ENCODE data around the gene CFAP45.
A peak's percentile ranks its signal among the peaks of the same experiment; 100 is the strongest.

CFAP45 gene

DNA sequence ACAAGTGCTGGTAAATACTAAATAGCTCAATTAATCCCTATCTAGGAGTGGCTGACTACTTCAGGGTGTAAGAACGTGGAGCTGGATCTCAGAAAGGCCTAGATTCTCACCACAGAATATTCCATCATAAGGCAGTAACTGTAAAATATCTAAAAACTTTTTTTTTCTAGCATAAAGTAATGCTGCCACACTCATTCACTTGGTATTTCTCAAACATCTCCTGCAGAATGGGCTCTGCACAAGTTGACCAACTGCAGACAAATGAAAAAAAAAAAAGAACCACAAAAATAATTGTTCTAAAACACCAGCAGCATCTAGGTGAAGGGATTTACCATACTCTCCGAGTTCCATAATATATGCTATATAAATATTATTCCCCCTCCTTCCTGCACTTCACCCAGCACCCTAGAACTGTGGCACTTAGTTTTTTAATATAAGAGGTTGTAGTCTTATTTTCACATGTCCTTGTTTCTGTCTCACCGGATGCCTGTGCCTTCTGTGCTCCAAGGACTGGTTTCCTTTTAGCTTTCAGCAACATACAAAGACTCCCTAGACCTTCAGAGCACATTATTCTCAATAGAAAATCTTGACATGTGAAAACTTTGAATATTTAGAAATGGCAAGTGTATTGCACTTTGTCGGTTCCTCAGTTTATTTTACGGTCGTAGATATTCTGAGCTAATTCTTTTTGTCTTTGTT lies 46.4 kb downstream of the CFAP45 start:
- no peak for DNase-seq (ENCODE audit: insufficient read length)
- TF ChIP-seq POLR2A (IDR thresholded peaks at IDR 0.05; ENCODE audit: low read depth, low read length), result no peak
- TF ChIP-seq POLR2AphosphoS5 (IDR thresholded peaks at IDR 0.05; ENCODE audit: low read depth, low read length), result no peak
- TF ChIP-seq TAF1 (IDR thresholded peaks at IDR 0.05; ENCODE audit: borderline replicate concordance, low read depth, low read length), result no peak
- FAIRE-seq, result no peak

DNA sequence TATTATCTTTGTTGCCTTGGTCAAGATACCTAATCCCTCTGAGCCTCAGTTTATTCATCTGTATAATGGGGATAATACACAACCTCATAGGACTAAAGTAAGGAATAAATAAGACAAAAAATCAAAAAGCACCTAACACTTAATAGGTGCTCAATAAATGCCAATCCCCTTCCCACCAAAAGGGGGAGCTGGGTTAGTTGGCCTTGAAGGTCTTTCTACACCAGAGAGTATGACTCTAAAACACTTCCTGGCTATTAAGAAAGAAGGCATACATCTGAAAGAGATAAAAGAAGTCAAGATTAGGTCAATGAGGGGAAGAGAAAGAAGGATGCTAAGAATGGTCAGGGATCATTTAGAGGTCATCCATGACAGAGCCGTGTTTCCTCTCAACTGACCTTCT lies 48.6 kb downstream of the CFAP45 start:
- no peak for TF ChIP-seq TAF1 (IDR thresholded peaks at IDR 0.05; ENCODE audit: borderline replicate concordance, low read depth, low read length)
- TF ChIP-seq POLR2AphosphoS5 (IDR thresholded peaks at IDR 0.05; ENCODE audit: low read depth, low read length), result no peak
- no peak for TF ChIP-seq POLR2A (IDR thresholded peaks at IDR 0.05; ENCODE audit: low read depth, low read length)
- FAIRE-seq, result no peak
- no peak for DNase-seq (ENCODE audit: insufficient read length)

DNA sequence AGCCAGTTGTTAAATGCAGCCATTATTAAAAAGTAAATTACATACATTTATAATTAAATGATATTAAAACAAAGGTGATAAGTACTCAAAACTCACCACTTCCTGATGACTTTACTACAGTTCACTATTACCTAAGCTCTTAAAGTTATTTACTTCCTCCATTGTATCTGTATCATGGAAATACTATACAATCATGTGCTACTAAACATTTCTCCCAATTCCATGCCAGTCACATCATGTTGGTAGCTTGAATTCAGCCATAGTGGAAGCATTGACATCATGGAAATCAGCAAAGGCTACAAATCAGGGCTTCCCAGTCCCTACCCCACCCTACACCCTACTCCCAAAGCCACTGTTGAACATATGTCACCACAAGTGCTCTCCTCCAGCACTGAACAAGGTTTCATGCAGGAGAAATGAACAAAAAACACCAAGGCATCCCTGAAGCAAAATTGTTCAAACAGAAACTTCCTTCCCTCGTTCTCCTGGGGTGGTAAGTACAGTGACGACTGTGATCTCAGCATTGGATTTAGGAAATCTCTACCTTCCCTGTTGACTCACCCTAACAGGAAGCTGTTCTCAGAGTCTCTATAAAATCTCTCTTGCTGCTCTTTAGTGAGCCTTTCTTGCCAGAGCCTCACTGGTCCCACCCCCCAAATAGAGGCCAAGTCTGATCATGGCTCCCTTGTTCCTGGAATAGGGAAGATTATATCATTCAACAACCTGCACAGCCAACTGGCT lies 50.2 kb downstream of the CFAP45 start:
- DNase-seq (ENCODE audit: insufficient read length), result no peak
- no peak for FAIRE-seq
- TF ChIP-seq POLR2AphosphoS5 (IDR thresholded peaks at IDR 0.05; ENCODE audit: low read depth, low read length) (no peak), POLR2A (IDR thresholded peaks at IDR 0.05; ENCODE audit: low read depth, low read length) (no peak), TAF1 (IDR thresholded peaks at IDR 0.05; ENCODE audit: borderline replicate concordance, low read depth, low read length) (no peak)

DNA sequence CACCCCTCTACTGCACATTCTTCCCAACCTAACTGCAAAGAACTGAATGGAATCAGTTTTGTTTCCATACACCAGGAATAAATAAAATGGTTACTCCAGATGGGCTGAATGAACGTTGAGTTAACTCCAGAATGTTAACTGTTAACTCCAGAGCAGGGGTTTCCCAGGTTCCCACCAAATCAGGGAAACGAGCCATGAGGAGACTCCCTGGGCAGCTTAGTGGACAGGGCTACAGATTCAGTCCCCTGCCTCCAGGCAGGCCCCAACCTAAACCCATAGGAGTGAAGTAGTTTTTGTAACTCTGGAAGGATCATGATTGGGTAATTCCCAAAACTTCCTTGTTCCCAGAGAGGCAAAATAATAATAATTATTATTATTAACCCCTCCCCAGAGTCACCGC lies 51.6 kb downstream of the CFAP45 start:
- no peak for TF ChIP-seq POLR2AphosphoS5 (IDR thresholded peaks at IDR 0.05; ENCODE audit: low read depth, low read length)
- TF ChIP-seq TAF1 (IDR thresholded peaks at IDR 0.05; ENCODE audit: borderline replicate concordance, low read depth, low read length), result no peak
- TF ChIP-seq POLR2A (IDR thresholded peaks at IDR 0.05; ENCODE audit: low read depth, low read length), result no peak
- FAIRE-seq (no peak), DNase-seq (ENCODE audit: insufficient read length) (no peak)

DNA sequence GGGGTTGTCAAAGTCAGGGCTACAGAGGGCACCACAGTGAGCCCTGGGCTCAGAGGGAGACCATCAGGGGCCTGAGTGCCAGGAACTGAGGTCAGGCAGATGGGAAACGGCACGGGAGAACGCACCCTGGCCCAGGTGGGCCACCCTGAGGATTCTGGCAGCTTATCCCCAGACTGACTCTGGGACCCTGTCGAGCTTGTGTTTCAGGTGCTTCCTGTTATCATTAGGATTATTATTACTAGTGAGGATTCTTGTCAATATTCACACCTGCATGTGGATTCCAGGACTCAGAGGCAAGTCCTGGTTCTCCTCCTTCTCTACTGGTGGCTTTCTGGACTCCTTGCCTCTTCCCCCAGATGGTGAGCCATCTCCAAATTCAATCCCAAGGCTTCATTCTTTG lies 52.7 kb downstream of the CFAP45 start:
- no peak for FAIRE-seq
- no peak for TF ChIP-seq POLR2A (IDR thresholded peaks at IDR 0.05; ENCODE audit: low read depth, low read length)
- no peak for TF ChIP-seq POLR2AphosphoS5 (IDR thresholded peaks at IDR 0.05; ENCODE audit: low read depth, low read length)
- no peak for TF ChIP-seq TAF1 (IDR thresholded peaks at IDR 0.05; ENCODE audit: borderline replicate concordance, low read depth, low read length)
- no peak for DNase-seq (ENCODE audit: insufficient read length)

DNA sequence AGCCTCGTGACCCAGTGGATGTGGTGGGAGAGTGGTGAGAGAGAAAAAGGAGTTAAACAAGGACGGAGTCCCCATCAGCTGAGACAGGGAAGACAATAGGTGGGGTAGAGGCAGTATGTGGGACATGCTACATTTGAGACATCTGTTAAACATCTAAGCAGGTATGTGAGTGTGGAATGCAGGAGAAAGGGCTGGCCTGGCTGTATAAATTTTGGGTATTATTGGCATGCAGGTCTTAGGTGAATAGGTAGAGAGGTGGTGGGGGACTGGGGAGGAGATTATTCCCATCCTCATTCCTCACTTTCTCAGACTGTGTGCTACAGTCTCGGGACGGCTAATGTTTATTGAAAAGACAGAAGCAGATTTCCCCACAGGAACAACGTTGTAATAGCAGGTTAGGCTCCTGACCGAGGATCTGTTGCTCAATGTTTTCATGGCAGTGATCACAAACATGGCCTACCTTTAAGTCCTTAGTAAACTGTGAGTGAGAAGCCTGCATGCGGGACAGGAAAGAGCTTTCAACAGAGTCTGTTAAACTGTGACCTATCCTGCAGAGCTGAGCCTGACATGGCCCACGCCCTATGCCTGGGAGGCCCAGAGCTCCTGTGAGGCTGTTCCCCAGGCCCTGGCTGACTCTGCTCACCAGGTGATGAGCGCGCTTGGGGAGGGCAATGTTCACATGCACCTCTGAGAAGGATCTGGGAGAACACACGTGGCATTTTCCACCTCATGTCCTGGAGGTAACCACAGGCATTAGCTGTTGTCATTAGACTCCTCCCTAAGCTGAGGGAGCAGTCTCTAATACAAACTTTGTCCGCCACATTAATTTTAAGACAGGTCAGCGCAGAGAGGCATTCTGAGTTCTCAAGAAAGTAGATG lies 54.0 kb downstream of the CFAP45 start:
- TF ChIP-seq POLR2A (IDR thresholded peaks at IDR 0.05; ENCODE audit: low read depth, low read length), result no peak
- TF ChIP-seq TAF1 (IDR thresholded peaks at IDR 0.05; ENCODE audit: borderline replicate concordance, low read depth, low read length), result no peak
- no peak for TF ChIP-seq POLR2AphosphoS5 (IDR thresholded peaks at IDR 0.05; ENCODE audit: low read depth, low read length)
- DNase-seq (ENCODE audit: insufficient read length) (no peak), FAIRE-seq (no peak)

DNA sequence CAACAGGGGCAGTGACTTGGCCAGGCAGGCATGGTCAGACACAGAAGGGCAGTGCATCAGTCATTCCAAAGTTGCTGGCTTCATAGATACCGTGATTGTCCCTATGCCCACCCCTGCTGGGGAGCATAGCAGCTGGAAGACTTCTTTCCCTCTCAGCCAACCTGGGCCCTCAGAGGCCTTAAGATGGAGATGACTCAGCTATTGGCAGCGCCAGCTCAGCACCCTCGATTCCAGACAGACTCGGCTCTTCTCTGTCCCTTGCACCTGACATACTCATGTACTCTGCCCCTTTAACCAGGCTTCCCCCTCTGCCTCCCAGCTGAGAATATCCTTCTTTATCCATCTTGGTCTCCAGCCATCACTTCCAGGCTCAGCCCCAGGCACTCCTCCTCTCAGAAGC lies 56.5 kb downstream of the CFAP45 start:
- no peak for FAIRE-seq
- DNase-seq (ENCODE audit: insufficient read length), result no peak

DNA sequence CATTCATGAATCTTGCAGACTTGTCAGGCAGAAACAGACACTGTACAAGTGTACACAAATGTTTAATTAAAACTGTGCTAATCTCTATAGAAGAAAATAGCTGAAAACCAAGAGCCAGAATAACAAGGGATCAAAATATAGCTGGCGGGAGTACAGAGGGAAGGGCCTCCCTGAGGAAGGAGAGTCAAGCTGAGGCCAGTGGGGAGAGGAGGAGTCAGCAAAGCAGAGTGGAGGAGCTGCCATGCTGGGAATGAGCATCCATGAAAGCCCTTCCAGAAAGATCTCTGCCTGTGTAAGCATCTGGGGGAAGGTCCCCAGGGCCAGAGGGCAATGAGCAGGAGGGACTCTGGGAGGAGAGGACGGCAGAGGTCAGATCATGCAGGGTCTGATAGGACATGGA lies 58.2 kb downstream of the CFAP45 start:
- FAIRE-seq (no peak), DNase-seq (ENCODE audit: insufficient read length) (no peak)
- no peak for TF ChIP-seq TAF1 (IDR thresholded peaks at IDR 0.05; ENCODE audit: borderline replicate concordance, low read depth, low read length)
- no peak for TF ChIP-seq POLR2A (IDR thresholded peaks at IDR 0.05; ENCODE audit: low read depth, low read length)
- TF ChIP-seq POLR2AphosphoS5 (IDR thresholded peaks at IDR 0.05; ENCODE audit: low read depth, low read length), result no peak

More for the DNA sequence above, 56.5 kb downstream of the CFAP45 start:
- no peak for TF ChIP-seq TAF1 (IDR thresholded peaks at IDR 0.05; ENCODE audit: borderline replicate concordance, low read depth, low read length)
- TF ChIP-seq POLR2A (IDR thresholded peaks at IDR 0.05; ENCODE audit: low read depth, low read length), result no peak
- no peak for TF ChIP-seq POLR2AphosphoS5 (IDR thresholded peaks at IDR 0.05; ENCODE audit: low read depth, low read length)

DNA sequence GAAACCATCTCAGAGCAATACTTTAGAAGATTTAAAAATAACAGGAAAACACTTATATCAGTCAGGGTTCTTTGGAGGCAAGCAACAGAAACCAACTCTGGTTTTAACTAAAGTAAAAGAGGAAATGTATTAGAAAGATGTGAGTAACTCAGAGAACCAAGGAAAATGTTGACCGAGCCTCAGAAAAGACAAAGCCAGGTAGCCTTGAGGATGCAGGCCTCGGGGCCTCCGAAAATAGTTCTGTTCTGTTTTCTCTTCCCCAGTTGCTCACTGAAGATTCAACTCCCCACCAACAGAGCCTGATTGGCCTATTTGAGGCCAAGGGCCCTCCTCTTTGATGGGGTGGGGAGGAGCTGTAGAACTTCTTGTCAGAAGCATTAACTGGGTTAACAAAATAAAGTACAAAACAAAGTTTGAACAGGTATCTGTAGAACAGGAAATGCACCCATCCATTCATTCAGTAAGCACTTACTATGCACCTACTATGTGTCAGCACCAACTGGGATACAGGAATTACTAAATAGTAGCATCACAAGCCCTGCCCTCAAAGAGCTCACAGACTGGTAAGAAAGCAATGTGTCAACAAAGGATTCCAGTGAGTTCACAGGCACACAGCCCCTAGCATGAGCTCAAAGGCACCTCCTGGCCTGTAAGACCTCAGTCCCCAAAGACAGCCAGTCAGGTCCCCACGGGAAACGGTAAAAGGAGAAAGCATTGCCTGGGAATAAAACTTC lies 60.7 kb downstream of the CFAP45 start:
- FAIRE-seq (peak; percentile 67), DNase-seq (ENCODE audit: insufficient read length) (peak; percentile 50)
- TF ChIP-seq POLR2A (IDR thresholded peaks at IDR 0.05; ENCODE audit: low read depth, low read length) (no peak), POLR2AphosphoS5 (IDR thresholded peaks at IDR 0.05; ENCODE audit: low read depth, low read length) (no peak), TAF1 (IDR thresholded peaks at IDR 0.05; ENCODE audit: borderline replicate concordance, low read depth, low read length) (no peak)

DNA sequence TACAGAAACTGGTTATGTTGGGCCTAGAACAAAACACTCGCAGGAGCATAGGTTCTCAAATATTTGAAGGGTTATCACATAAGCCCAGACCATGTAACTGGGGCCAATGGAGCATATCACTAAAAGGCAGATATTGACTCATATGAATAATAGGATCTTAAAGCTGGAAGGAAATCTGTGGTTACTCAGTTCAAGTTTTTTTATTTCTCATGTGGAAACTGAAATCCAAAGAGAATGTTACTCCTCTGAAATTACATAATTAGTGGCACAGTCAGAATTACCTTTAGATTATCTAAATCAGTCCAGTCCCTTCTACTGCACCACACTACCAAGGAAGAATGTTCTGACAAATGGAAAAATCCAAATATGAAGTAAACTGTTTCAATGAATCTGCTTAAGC lies 61.2 kb downstream of the CFAP45 start:
- TF ChIP-seq TAF1 (IDR thresholded peaks at IDR 0.05; ENCODE audit: borderline replicate concordance, low read depth, low read length) (no peak), POLR2AphosphoS5 (IDR thresholded peaks at IDR 0.05; ENCODE audit: low read depth, low read length) (no peak), POLR2A (IDR thresholded peaks at IDR 0.05; ENCODE audit: low read depth, low read length) (no peak)
- DNase-seq (ENCODE audit: insufficient read length) (no peak), FAIRE-seq (no peak)

All from GM12892 (cell line).